Parathyroid adenoma (tissue), 2 donors: ENCODE results near the gene KLF7.

ENCODE experiments used
- H2AFZ ChIP-seq: fragments of 300-600 bp; sonication (generic); one replicate; pipeline ENCODE4 v1.7.0; 2017; ENCODE audit warnings: antibody characterized with exemption, mild to moderate bottlenecking
- H3K27ac ChIP-seq: fragments of 300-600 bp; sonication (generic); one replicate; pipeline ENCODE4 v1.7.0; 2017
- H3K27me3 ChIP-seq: fragments of 300-600 bp; sonication (generic); one replicate; pipeline ENCODE4 v1.7.0; 2017; ENCODE audit warnings: low read length; ENCODE audit not compliant: control insufficient read depth, insufficient read depth
- H3K36me3 ChIP-seq: fragments of 300-600 bp; sonication (generic); one replicate; pipeline ENCODE4 v1.7.0; 2017; ENCODE audit warnings: low read length; ENCODE audit not compliant: control insufficient read depth, insufficient read depth
- H3K4me1 ChIP-seq: fragments of 300-600 bp; sonication (generic); one replicate; pipeline ENCODE4 v1.7.0; 2017; ENCODE audit warnings: control low read depth
- H3K4me2 ChIP-seq: fragments of 300-600 bp; sonication (generic); one replicate; pipeline ENCODE4 v1.7.0; 2017; ENCODE audit warnings: low read length
- H3K4me3 ChIP-seq: fragments of 300-600 bp; sonication (generic); one replicate; pipeline ENCODE4 v1.7.0; 2017; ENCODE audit warnings: low read depth, low read length
- H3K79me2 ChIP-seq: fragments of 300-600 bp; sonication (generic); one replicate; pipeline ENCODE4 v1.7.0; 2017; ENCODE audit warnings: control low read depth
- H3K9ac ChIP-seq: fragments of 300-600 bp; sonication (generic); one replicate; pipeline ENCODE4 v1.7.0; 2017; ENCODE audit warnings: mild to moderate bottlenecking
- H3K9me3 ChIP-seq: fragments of 300-600 bp; sonication (generic); one replicate; pipeline ENCODE4 v1.7.0; 2017; ENCODE audit warnings: low read length; ENCODE audit not compliant: control insufficient read depth
- TF ChIP-seq, protein P1 (sequence below): fragments of 300-600 bp; sonication (generic); IDR thresholded peaks from one replicate; pipeline ENCODE4 v1.7.0; 2017; ENCODE audit warnings: antibody characterized with exemption, mild to moderate bottlenecking
- donor health status: primary hyperparathyroidism.

KLF7 gene

DNA sequence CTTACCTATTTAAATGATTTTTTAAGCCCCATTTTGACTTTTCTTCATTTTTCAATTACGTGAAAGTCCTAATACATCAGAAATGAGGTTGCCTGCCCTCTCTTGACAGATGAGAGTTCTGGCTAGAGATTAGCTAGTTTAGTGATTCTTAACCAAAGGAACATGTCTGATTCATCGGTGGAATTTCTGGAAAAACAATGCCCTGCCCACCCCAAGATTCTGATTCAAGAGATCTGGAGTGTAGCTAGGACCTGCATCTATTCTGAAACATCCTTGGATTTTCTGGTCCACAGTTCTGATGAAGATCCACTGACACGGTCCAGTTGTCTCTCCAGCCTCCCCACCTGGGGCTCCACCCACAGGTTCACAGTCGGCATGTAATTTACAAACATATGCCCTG, 111.2 kb downstream of the KLF7 start:
- Histone ChIP-seq H3K9me3 (no peaks in the 10 kb centered on the region), H3K4me2 (no peak overlapping the region), H3K79me2 (no peaks in the 10 kb centered on the region), H3K27me3 (no peaks in the 10 kb centered on the region), H2AFZ (no peak overlapping the region), H3K9ac (no peak overlapping the region), H3K27ac (no peak overlapping the region), H3K4me1 (no peaks in the 10 kb centered on the region), H3K4me3 (no peak overlapping the region), H3K36me3 (no peaks in the 10 kb centered on the region)
- TF ChIP-seq, protein P1, sequence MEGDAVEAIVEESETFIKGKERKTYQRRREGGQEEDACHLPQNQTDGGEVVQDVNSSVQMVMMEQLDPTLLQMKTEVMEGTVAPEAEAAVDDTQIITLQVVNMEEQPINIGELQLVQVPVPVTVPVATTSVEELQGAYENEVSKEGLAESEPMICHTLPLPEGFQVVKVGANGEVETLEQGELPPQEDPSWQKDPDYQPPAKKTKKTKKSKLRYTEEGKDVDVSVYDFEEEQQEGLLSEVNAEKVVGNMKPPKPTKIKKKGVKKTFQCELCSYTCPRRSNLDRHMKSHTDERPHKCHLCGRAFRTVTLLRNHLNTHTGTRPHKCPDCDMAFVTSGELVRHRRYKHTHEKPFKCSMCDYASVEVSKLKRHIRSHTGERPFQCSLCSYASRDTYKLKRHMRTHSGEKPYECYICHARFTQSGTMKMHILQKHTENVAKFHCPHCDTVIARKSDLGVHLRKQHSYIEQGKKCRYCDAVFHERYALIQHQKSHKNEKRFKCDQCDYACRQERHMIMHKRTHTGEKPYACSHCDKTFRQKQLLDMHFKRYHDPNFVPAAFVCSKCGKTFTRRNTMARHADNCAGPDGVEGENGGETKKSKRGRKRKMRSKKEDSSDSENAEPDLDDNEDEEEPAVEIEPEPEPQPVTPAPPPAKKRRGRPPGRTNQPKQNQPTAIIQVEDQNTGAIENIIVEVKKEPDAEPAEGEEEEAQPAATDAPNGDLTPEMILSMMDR: no peak

DNA sequence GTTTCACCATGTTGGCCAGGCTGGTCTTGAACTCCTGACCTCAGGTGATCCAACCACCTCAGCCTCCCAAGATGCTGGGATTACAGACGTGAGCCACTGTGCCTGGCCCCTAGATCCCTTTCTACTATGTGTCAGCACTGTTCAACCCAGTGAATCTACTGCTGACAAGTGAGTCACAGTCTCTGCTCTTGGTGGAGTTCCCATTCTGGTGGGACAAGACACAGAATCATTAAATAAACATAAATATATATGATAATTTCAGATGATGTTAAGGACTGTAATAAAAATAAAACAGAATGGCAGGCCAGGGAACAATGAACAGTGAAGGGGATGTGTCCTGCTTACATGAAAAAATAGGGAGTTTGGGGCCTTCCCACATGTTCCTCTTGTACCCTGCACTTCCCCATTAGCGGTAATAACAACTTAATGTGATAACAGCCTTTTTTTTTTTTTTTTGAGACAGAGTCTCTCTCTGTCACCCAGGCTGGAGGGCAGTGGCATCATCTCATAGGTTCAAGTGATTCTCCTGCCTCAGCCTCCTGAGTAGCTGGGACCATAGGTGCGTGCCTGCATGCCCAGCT, 114.3 kb downstream of the KLF7 start:
- Histone ChIP-seq H3K9me3 (no peaks in the 10 kb centered on the region), H3K27me3 (no peaks in the 10 kb centered on the region), H3K79me2 (no peaks in the 10 kb centered on the region), H3K9ac (no peak overlapping the region), H3K27ac (no peak overlapping the region), H3K4me3 (no peak overlapping the region), H3K4me1 (no peaks in the 10 kb centered on the region), H2AFZ (no peak overlapping the region), H3K4me2 (no peak overlapping the region), H3K36me3 (no peaks in the 10 kb centered on the region)
- TF ChIP-seq, protein P1: no peak

DNA sequence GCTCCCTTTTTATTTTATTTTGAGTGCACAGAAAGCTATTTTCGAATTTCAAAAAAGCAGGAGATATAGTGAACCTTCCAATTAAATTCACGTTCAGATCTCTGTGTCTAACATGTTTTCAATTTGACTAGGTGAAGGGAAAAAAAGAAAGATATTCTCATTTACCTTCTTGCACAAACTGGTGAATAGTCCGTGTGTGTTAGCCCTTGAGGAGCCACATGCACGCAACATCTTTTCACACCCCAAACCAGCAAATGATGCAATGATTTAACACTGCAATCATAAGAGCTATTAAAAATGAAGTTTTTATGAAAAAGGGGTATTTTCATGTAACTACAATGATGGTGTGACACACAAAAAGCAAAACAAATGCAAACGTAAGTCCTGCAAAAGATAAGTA, 116.6 kb downstream of the KLF7 start:
- Histone ChIP-seq H3K27me3 (no peaks in the 10 kb centered on the region), H3K36me3 (no peaks in the 10 kb centered on the region), H3K9me3 (no peaks in the 10 kb centered on the region), H3K4me3 (no peak overlapping the region), H3K27ac (no peak overlapping the region), H3K79me2 (no peaks in the 10 kb centered on the region), H3K4me2 (no peak overlapping the region), H2AFZ (no peak overlapping the region), H3K4me1 (no peaks in the 10 kb centered on the region), H3K9ac (no peak overlapping the region)
- TF ChIP-seq, protein P1: no peak

DNA sequence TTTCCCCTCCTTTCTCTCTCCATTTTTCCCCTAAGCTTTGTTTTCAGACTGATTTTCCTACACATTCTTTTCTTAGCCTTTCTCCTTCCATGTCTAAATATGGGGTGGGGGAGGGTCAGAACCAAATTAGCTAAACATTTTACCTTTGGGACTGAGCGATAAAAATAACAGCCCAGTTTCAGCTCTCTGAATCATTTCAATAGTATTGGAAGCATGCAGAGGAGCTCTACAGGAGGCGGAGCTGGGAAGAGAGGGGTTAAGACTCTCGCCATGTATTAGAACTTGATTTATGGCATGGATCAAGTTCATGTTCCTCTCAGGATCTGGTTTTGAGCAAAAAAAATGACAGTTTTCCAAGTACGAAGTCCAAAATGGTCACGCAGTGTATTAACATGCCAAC, 117.3 kb downstream of the KLF7 start:
- no peaks in the 10 kb centered on the region for H3K79me2 ChIP-seq
- H3K9me3 ChIP-seq: no peaks in the 10 kb centered on the region
- no peak overlapping the region for H3K9ac ChIP-seq
- no peak overlapping the region for H3K27ac ChIP-seq
- no peak overlapping the region for H2AFZ ChIP-seq
- no peaks in the 10 kb centered on the region for H3K27me3 ChIP-seq
- no peak overlapping the region for H3K4me2 ChIP-seq
- no peaks in the 10 kb centered on the region for H3K4me1 ChIP-seq
- no peak overlapping the region for H3K4me3 ChIP-seq
- TF ChIP-seq, protein P1: no peak
- H3K36me3 ChIP-seq: no peaks in the 10 kb centered on the region

DNA sequence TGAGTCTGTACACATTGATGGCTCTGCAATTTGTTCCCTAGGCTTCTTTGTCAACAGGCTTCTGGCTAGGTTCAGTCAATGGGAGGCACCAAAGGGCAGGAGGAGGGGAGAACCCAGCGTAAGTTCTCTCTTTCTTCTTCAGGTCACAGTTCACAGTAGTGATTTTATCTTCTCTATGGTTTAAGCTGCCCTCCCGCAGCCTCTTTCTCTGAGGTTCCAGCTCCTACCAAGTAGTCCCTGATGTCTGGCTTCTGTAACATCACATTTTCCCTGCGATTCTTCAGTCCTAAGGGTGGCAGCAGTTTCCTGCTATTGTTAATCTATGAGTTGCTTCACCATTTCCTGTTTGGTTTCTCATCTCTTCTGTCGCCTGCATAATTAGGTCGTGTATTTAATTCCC, 119.0 kb downstream of the KLF7 start:
- H3K36me3 ChIP-seq: no peaks in the 10 kb centered on the region
- H3K4me2 ChIP-seq: no peak overlapping the region
- TF ChIP-seq, protein P1: no peak
- H3K27ac ChIP-seq: no peak overlapping the region
- no peaks in the 10 kb centered on the region for H3K27me3 ChIP-seq
- no peak overlapping the region for H3K4me3 ChIP-seq
- H2AFZ ChIP-seq: no peak overlapping the region
- H3K79me2 ChIP-seq: no peaks in the 10 kb centered on the region
- H3K9ac ChIP-seq: no peak overlapping the region
- H3K9me3 ChIP-seq: no peaks in the 10 kb centered on the region
- H3K4me1 ChIP-seq: no peaks in the 10 kb centered on the region
